ENCODE results near the gene PLIN5.

The PLIN5 gene

DNA sequence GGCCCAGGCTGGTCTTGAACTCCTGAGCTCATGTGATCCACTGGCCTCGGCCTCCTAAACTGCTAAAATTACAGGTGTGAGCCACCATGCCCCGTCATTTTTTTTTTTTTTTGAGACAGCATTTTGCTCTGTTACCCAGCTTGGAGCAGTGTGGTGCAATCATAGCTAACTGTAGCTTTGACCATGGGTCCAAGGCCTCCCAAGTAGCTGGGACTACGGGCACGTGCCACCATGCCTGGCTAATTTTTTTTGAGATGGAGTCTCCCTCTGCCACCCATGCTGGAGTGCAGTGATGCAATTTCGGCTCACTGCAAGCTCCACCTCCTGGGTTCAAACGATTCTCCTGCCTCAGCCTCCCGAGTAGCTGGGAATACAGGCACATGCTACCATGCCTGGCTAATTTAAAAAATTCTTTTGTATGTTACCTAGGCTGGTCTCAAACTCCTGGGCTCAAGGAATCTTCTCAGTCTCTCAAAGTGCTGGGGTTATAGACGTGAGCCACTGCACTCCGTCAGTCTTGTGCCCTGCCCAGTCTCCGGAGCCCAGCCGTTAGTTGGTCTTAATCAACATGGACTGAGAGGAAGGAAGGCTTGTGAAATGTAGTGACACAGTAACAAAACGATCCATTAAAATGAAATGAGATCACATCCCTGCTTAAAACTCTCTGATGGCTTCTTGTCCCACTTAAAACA is 6.2 kb upstream of the PLIN5 start:
- H3K9me2 ChIP-seq (replicated peaks; ENCODE audit: insufficient read depth, low read length), result no peaks in the 10 kb centered on the region
- no peaks in the 10 kb centered on the region for H3F3A ChIP-seq (ENCODE audit: insufficient read depth, low read length)
- H2AFZ ChIP-seq (ENCODE audit: low read length), result no peak overlapping the region
- no peaks in the 10 kb centered on the region for H3K36me3 ChIP-seq (replicated peaks; ENCODE audit: insufficient read depth, low read length)
- no peaks in the 10 kb centered on the region for H4K20me1 ChIP-seq (ENCODE audit: insufficient read depth, low read length)
- no peak overlapping the region for H3K4me2 ChIP-seq (ENCODE audit: low read depth, low read length)
- H3K79me2 ChIP-seq (ENCODE audit: low read length), result no peaks in the 10 kb centered on the region
- no peak overlapping the region for H3K9ac ChIP-seq (ENCODE audit: low read length)
- H3K27ac ChIP-seq (ENCODE audit: low read length), result no peak overlapping the region
- H3K27me3 ChIP-seq (replicated peaks; ENCODE audit: insufficient read depth, low read length), result peaks cover 71% of the 10 kb centered on the region
- TF ChIP-seq EZH2phosphoT487 (IDR thresholded peaks at IDR 0.05; ENCODE audit: low read length), result no peak
- TF ChIP-seq EZH2 (optimal IDR thresholded peaks at IDR 0.05; ENCODE audit: low read depth, low read length), result no peak
- no peak for TF ChIP-seq CTCF (IDR thresholded peaks at IDR 0.05; ENCODE audit: low read length)
- no peak overlapping the region for H3K4me3 ChIP-seq (ENCODE audit: low read length)
- H3K4me1 ChIP-seq (ENCODE audit: low read length), result peaks cover 5% of the 10 kb centered on the region; the same call in 1 of the 2 replicates
- DNase-seq, result no peak
- no peaks in the 10 kb centered on the region for H3K9me3 ChIP-seq (replicated peaks; ENCODE audit: insufficient read depth, low read length)

DNA sequence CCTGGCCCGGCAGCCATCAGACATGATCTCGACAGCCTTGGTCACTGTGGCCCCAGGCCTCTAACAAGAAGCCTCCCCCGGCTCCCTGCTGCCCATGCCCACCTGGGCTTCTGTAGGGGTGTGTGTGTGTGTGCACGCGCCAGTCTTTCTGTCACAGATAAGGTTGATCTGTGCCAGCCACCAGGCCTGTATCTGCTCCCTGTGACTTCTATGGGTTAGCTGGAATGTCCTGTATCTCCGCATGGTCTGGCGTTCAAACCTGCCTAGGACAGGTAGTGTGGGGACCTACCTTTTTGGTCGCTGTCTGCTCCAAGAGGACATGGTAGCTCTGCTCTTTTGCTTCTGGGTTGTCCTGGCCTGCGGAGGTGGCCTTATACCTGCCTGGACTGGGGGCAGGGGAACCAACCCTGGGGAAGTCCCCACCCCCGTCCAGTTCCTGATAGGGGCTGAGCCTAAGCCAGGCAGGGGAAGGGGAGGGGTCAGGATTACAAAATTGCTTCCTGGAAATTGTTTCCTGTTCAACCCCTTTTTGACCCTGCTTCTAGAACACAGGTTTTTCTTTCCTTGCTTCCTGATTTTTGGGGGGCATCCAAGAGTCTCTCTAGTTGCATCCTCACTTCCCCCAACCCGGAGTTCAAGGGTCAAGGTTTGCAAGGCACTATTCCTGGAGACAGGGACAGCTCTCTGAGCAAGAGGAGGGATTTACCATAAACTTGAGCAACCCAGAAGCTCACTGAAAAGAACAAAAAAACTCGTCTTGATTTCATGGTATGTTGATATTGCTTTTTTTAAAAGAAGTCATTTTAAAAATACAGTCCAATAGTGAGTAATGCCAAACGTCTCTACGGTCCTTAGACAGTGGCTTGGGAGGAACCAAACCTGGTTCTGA is 4.9 kb upstream of the PLIN5 start, which contains the start of gene LRG1:
Gene LRG1 (minus strand): TSS at position 344 of the 889 bp plus-strand sequence. CDS start 23 bp downstream, at position 321.
- no peaks in the 10 kb centered on the region for H3F3A ChIP-seq (ENCODE audit: insufficient read depth, low read length)
- no peaks in the 10 kb centered on the region for H3K36me3 ChIP-seq (replicated peaks; ENCODE audit: insufficient read depth, low read length)
- peaks cover 5% of the 10 kb centered on the region; the same call in 1 of the 2 replicates for H3K4me1 ChIP-seq (ENCODE audit: low read length)
- no peak within 1 kb of the TSS for H3K9ac ChIP-seq (ENCODE audit: low read length)
- peak within 1 kb of the TSS; percentile 26 for H2AFZ ChIP-seq (ENCODE audit: low read length)
- H3K27me3 ChIP-seq (replicated peaks; ENCODE audit: insufficient read depth, low read length), result peaks cover 71% of the 10 kb centered on the region
- no peak within 1 kb of the TSS for H3K4me3 ChIP-seq (ENCODE audit: low read length)
- no peaks in the 10 kb centered on the region for H4K20me1 ChIP-seq (ENCODE audit: insufficient read depth, low read length)
- H3K4me2 ChIP-seq (ENCODE audit: low read depth, low read length), result peak within 1 kb of the TSS; percentile 3; the same call in 1 of the 2 replicates
- no peak for DNase-seq
- H3K9me2 ChIP-seq (replicated peaks; ENCODE audit: insufficient read depth, low read length), result no peaks in the 10 kb centered on the region
- no peaks in the 10 kb centered on the region for H3K9me3 ChIP-seq (replicated peaks; ENCODE audit: insufficient read depth, low read length)
- TF ChIP-seq EZH2phosphoT487 (IDR thresholded peaks at IDR 0.05; ENCODE audit: low read length) (no peak), CTCF (IDR thresholded peaks at IDR 0.05; ENCODE audit: low read length) (no peak), EZH2 (optimal IDR thresholded peaks at IDR 0.05; ENCODE audit: low read depth, low read length) (no peak)
- no peaks in the 10 kb centered on the region for H3K79me2 ChIP-seq (ENCODE audit: low read length)
- H3K27ac ChIP-seq (ENCODE audit: low read length), result no peak within 1 kb of the TSS

DNA sequence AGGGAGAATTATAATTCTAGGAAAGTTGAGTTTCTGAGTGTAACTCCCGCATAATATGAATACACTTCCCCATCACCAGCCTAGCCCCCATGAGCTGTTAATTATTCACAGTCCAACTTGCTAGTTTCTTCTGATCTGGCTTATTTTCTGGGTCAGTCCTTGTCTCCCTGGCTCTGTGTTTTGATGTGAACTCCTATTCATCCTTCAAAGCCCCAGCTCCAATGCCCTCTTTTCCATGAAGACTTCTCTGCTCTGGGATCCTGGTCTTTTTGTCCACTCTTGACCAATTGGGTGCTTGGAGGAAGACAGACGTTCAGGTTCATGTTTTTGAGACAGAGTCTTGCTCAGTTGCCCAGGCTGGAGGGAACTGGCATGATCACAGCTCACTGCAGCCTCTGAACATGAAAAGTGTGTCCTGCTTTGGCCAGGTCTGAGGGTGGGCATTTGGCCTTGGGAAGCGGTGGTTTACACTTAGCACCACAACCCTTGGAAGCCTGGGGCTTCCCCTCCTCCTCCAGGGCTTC is 4.2 kb upstream of the PLIN5 start:
- Histone ChIP-seq H2AFZ (ENCODE audit: low read length) (no peak overlapping the region), H3K9me2 (replicated peaks; ENCODE audit: insufficient read depth, low read length) (no peaks in the 10 kb centered on the region), H3K27me3 (replicated peaks; ENCODE audit: insufficient read depth, low read length) (peaks cover 75% of the 10 kb centered on the region), H3K36me3 (replicated peaks; ENCODE audit: insufficient read depth, low read length) (no peaks in the 10 kb centered on the region), H3F3A (ENCODE audit: insufficient read depth, low read length) (no peaks in the 10 kb centered on the region), H3K4me3 (ENCODE audit: low read length) (no peak overlapping the region), H3K4me1 (ENCODE audit: low read length) (peaks cover 5% of the 10 kb centered on the region; the same call in 1 of the 2 replicates), H3K9me3 (replicated peaks; ENCODE audit: insufficient read depth, low read length) (no peaks in the 10 kb centered on the region), H4K20me1 (ENCODE audit: insufficient read depth, low read length) (no peaks in the 10 kb centered on the region), H3K9ac (ENCODE audit: low read length) (no peak overlapping the region), H3K79me2 (ENCODE audit: low read length) (no peaks in the 10 kb centered on the region), H3K27ac (ENCODE audit: low read length) (no peak overlapping the region), H3K4me2 (ENCODE audit: low read depth, low read length) (no peak overlapping the region)
- no peak for TF ChIP-seq EZH2phosphoT487 (IDR thresholded peaks at IDR 0.05; ENCODE audit: low read length)
- TF ChIP-seq EZH2 (optimal IDR thresholded peaks at IDR 0.05; ENCODE audit: low read depth, low read length), result no peak
- TF ChIP-seq CTCF (IDR thresholded peaks at IDR 0.05; ENCODE audit: low read length), result no peak
- no peak for DNase-seq
